Mesothelial cell of epicardium (in vitro differentiated cells): ENCODE data around the gene CEP70. TPM values are rescaled to one million over a fixed set of nuclear protein-coding genes. Genes with fewer than 3 reads are reported as not detected.
A peak's percentile ranks its signal among the peaks of the same experiment; 100 is the strongest.

Experiments
- DNase-seq, 2 experiments: peaks; one replicate each; pipeline ENCODE4 v3.0.0; 2021; ENCODE audit warnings: low spot score in 2 of 2; ENCODE audit not compliant: unreplicated experiment in 2 of 2
- H3K27ac Mint-ChIP-seq: 2 replicates; pipeline ENCODE4 v1.8.0; 2021; ENCODE audit warnings: mixed read lengths
- H3K27me3 Mint-ChIP-seq: 2 replicates; pipeline ENCODE4 v1.8.0; 2021; ENCODE audit warnings: low read depth, mixed read lengths
- H3K36me3 Mint-ChIP-seq: 2 replicates; pipeline ENCODE4 v1.8.0; 2021; ENCODE audit warnings: mixed read lengths
- H3K4me1 Mint-ChIP-seq: 2 replicates; pipeline ENCODE4 v1.8.0; 2021; ENCODE audit warnings: mixed read lengths
- H3K4me3 Mint-ChIP-seq: 2 replicates; pipeline ENCODE4 v1.8.0; 2021; ENCODE audit warnings: mild to moderate bottlenecking, moderate library complexity, mixed read lengths
- H3K9me3 Mint-ChIP-seq: 2 replicates; pipeline ENCODE4 v1.8.0; 2021; ENCODE audit warnings: mixed read lengths
- total RNA-seq: library from RNA; stranded (reverse); gene quantifications from 3 replicates; pipeline ENCODE4 v1.2.1, GENCODE V29; 2021
- TF ChIP-seq, protein P1 (sequence below): fragments of 200-600 bp; sonication (generic); IDR thresholded peaks from one replicate; pipeline ENCODE4 v1.5.0; 2021; ENCODE audit warnings: antibody characterized with exemption; ENCODE audit not compliant: unreplicated experiment

Gene CEP70
- total RNA-seq, 1 donor from 2014 or later = 51.5 TPM

DNA sequence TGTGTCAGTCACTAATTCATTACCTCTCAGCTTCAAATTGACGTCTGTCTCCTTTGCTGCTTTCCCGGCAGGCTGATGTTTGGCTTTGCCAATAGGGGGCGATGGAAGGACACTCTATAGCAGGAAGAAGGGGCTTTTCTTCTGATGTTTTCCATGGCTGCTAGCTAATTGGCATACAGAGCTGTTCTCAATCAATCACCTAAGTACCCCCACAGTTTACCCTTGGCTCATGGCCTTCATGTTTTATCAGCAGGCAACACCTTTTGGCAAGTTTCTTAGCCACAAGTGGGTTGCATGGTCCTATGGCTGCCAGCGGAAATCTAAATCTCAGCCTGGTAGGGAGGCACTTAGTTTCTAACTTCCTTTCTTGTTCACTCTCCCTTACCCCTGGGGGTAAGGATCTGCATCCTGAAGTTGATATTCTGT is 114.6 kb downstream of the CEP70 start:
- Mint-ChIP-seq H3K36me3 (peaks cover 3% of the 10 kb centered on the region), H3K9me3 (peaks cover 7% of the 10 kb centered on the region), H3K4me1 (no peaks in the 10 kb centered on the region), H3K4me3 (no peak overlapping the region), H3K27me3 (no peaks in the 10 kb centered on the region), H3K27ac (no peak overlapping the region)
- TF ChIP-seq, protein P1, sequence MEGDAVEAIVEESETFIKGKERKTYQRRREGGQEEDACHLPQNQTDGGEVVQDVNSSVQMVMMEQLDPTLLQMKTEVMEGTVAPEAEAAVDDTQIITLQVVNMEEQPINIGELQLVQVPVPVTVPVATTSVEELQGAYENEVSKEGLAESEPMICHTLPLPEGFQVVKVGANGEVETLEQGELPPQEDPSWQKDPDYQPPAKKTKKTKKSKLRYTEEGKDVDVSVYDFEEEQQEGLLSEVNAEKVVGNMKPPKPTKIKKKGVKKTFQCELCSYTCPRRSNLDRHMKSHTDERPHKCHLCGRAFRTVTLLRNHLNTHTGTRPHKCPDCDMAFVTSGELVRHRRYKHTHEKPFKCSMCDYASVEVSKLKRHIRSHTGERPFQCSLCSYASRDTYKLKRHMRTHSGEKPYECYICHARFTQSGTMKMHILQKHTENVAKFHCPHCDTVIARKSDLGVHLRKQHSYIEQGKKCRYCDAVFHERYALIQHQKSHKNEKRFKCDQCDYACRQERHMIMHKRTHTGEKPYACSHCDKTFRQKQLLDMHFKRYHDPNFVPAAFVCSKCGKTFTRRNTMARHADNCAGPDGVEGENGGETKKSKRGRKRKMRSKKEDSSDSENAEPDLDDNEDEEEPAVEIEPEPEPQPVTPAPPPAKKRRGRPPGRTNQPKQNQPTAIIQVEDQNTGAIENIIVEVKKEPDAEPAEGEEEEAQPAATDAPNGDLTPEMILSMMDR = peak; percentile 54
- DNase-seq = no peak

DNA sequence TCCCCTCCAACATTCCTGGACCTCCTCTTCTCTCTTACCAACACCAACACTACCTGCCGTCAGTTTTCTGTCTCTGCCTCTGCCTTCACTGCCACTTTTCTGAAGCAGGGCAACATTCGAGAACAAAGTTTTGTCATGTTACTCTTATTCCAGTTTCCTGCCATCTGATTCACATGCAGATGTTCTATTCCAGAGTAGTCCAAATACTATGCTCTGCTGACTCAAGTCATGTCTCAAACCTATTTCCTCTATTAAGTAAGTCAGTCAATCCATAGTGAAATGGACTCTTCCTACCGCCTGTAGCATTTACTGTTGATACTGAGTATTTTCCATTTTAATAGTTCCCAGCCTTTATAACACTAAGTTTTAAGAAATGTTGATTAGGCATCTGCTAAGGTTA is 116.3 kb downstream of the CEP70 start:
- no peak for DNase-seq
- Mint-ChIP-seq H3K36me3 (no peaks in the 10 kb centered on the region), H3K4me1 (no peaks in the 10 kb centered on the region), H3K4me3 (no peak overlapping the region), H3K27me3 (no peaks in the 10 kb centered on the region), H3K9me3 (no peaks in the 10 kb centered on the region), H3K27ac (no peak overlapping the region)
- TF ChIP-seq, protein P1 = no peak

DNA sequence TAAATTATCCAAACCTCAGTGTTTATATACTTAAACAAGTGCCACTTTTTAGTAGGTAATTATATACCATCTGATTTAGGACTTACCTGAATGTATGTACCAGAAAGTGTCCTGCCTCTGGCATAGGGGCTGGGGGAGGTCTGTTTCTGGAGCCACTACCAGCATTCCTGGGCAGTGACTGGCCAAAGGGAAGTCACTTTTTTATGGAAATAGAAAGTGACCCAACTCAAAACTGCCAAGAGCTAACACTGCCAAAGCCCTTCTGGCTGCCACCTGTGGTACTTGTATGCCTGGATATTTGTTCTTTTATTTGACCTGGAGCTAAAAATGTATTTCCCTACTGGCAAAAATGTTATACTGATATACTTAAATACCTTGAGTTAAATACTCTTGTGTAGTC is 116.9 kb downstream of the CEP70 start:
- Mint-ChIP-seq H3K9me3 (no peaks in the 10 kb centered on the region), H3K4me1 (no peaks in the 10 kb centered on the region), H3K27me3 (no peaks in the 10 kb centered on the region), H3K4me3 (no peak overlapping the region), H3K36me3 (no peaks in the 10 kb centered on the region), H3K27ac (no peak overlapping the region)
- DNase-seq = no peak
- TF ChIP-seq, protein P1 = no peak

DNA sequence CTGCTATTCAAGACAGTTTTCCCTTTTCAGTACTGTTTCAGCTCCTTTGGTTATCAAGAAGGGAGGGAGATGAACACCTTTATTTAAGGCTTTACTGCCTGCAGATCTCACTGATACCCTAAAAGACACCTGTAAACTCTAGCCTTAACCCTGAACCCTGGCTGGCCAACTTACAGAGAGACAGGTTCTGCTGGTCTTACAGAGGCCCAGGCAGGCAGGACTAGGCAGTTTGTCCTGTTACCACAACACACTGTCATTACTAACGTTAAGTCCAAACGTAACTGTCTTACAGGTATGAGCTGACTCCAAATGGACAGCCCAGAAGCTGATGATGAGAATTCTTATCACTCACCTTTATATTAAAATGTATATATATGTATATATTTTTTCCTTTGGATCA is 117.5 kb downstream of the CEP70 start:
- H3K4me3 Mint-ChIP-seq = no peak overlapping the region
- H3K27ac Mint-ChIP-seq = no peak overlapping the region
- TF ChIP-seq, protein P1 = no peak
- no peaks in the 10 kb centered on the region for H3K9me3 Mint-ChIP-seq
- H3K27me3 Mint-ChIP-seq = no peaks in the 10 kb centered on the region
- no peaks in the 10 kb centered on the region for H3K4me1 Mint-ChIP-seq
- DNase-seq = no peak
- H3K36me3 Mint-ChIP-seq = no peaks in the 10 kb centered on the region

DNA sequence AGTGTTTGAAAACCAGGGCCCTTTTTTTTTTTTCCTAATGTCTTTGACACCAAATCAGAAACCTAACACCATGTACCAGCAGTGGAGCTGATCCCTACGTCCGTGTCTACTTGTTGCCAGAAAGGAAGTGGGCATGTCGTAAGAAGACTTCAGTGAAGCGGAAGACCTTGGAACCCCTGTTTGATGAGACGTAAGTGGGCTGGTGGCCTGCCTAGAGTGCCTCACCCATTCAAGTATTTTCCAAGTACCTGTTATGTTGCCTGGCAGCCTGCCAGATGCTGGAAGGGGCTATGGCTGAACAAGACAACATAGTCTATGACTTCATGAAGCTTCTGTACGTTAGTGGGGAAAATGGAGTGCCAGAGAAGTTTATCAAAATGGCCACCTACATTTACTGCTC is 119.9 kb downstream of the CEP70 start:
- H3K9me3 Mint-ChIP-seq = no peaks in the 10 kb centered on the region
- DNase-seq = no peak
- no peaks in the 10 kb centered on the region for H3K36me3 Mint-ChIP-seq

More for the DNA sequence above, 119.9 kb downstream of the CEP70 start:
- TF ChIP-seq, protein P1 = no peak
- no peaks in the 10 kb centered on the region for H3K27me3 Mint-ChIP-seq
- no peak overlapping the region for H3K4me3 Mint-ChIP-seq
- H3K4me1 Mint-ChIP-seq = peaks cover 1% of the 10 kb centered on the region
- H3K27ac Mint-ChIP-seq = no peak overlapping the region
